HFF-Myc (cell line): ENCODE results near the gene AKNA.

Source experiments
- DNase-seq: peaks from one replicate; pipeline ENCODE4 v3.0.0-alpha.2; 2011; ENCODE audit warnings: low read depth; ENCODE audit errors: extremely low read depth
- H3K4me3 ChIP-seq: replicated peaks from 2 replicates; pipeline ENCODE4 v1.5.1; 2011; ENCODE audit warnings: low read depth, mild to moderate bottlenecking, control low read depth, low read length
- CTCF ChIP-seq: IDR thresholded peaks from 2 replicates; pipeline ENCODE4 v1.5.1; 2012; ENCODE audit warnings: mild to moderate bottlenecking, low read depth, low read length, control low read depth; ENCODE audit errors: missing control alignments

AKNA gene

GRCh38 chr9:114431770-114432169 lies 44.0 kb upstream of the AKNA start:
- no peak for DNase-seq
- H3K4me3 ChIP-seq, result no peak overlapping the region
- TF ChIP-seq CTCF, result no peak

- H3K4me3 ChIP-seq, result no peak overlapping the region
- no peak for TF ChIP-seq CTCF
- no peak for DNase-seq
These were observed 43.2 kb upstream of the AKNA start for GRCh38 chr9:114431003-114431402.

- H3K4me3 ChIP-seq, result no peak overlapping the region
- DNase-seq, result no peak
- no peak for TF ChIP-seq CTCF
These were observed 42.7 kb upstream of the AKNA start for GRCh38 chr9:114430457-114430856.

DNA sequence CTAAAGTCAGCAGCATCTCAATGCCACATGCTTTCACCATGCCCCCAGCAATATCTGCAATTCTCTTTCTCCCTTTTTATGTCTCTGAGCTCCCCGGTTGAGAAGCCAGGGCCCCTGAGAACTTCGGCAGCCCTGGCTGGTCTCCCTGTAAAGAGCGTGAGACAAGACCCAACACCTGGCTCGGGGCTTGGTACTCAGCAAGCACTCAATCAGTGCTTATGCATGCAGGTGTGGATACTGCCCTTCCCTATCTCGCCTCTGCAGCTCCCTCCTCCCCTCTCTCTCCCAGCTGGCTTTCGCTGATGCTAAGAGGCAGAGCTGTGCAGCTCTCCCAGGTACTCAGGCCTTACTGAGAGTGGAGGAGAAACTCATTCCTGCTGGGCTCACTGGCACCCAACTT lies 41.7 kb upstream of the AKNA start:
- no peak for DNase-seq
- no peak for TF ChIP-seq CTCF
- H3K4me3 ChIP-seq, result no peak overlapping the region

GRCh38 chr9:114428466-114428865 lies 40.7 kb upstream of the AKNA start:
- TF ChIP-seq CTCF, result no peak
- DNase-seq, result no peak
- H3K4me3 ChIP-seq, result no peak overlapping the region

- TF ChIP-seq CTCF, result no peak
- no peak for DNase-seq
- H3K4me3 ChIP-seq, result no peak overlapping the region
These were observed 39.9 kb upstream of the AKNA start for GRCh38 chr9:114427644-114428043.

- TF ChIP-seq CTCF, result no peak
- DNase-seq, result no peak
- no peak overlapping the region for H3K4me3 ChIP-seq
These were observed 38.5 kb upstream of the AKNA start for GRCh38 chr9:114426046-114426948.
